ENCODE results near the gene LRP6. TPM values are rescaled to one million over a fixed set of nuclear protein-coding genes. Genes with fewer than 3 reads are reported as not detected.

Gene LRP6
- total RNA-seq, 1 experiment from 2014 or later = 62.4 TPM

GRCh38 chr12:12086362-12086761, 180.5 kb downstream of the LRP6 start:
- Mint-ChIP-seq H3K4me1 (peaks cover 28 to 29% of the 10 kb centered on the region in 2 experiments), H3K9me3 (no peaks in the 10 kb centered on the region), H3K27ac (peak overlapping the region in 1 of 3 experiments; percentile 21; a peak in 1 of 7 replicates), H3K4me3 (no peak overlapping the region), H3K27me3 (ENCODE audit: low read depth) (no peaks in the 10 kb centered on the region), H3K36me3 (ENCODE audit: insufficient read depth in 1 of 3, low read depth in 3 of 3) (peaks cover 0 to 2% (median 0%) of the 10 kb centered on the region in 3 experiments; a peak in 1 of 7 replicates)
- H2AK5ac ChIP-seq (ENCODE audit: insufficient read length, low read length) = no peak overlapping the region
- no peak overlapping the region for H3T11ph ChIP-seq (ENCODE audit: low read length)
- H3K23me2 ChIP-seq (ENCODE audit: insufficient read length, low read depth, low read length, poor library complexity, severe bottlenecking) = no peaks in the 10 kb centered on the region
- H2BK5ac ChIP-seq (ENCODE audit: insufficient read length, low read length) = no peak overlapping the region
- H4K5ac ChIP-seq (ENCODE audit: insufficient read length, low read depth, low read length) = no peak overlapping the region
- H3K56ac ChIP-seq (ENCODE audit: insufficient read length, low read depth, low read length) = no peak overlapping the region
- peak; percentile 22 for DNase-seq
- no peak overlapping the region for H3K18ac ChIP-seq (ENCODE audit: insufficient read length, low read depth, low read length)
- H2BK15ac ChIP-seq (ENCODE audit: low read depth, low read length) = no peak overlapping the region
- TF ChIP-seq CTCF (conservative IDR thresholded peaks at IDR 0.05) = no peak
- H4K91ac ChIP-seq (ENCODE audit: insufficient read length, low read depth, low read length) = no peak overlapping the region
- H3K4me2 ChIP-seq (ENCODE audit: insufficient read depth, insufficient read length, low read length) = peak overlapping the region; percentile 3
- H3K4ac ChIP-seq (ENCODE audit: low read depth, low read length) = no peak overlapping the region
- H2BK12ac ChIP-seq (ENCODE audit: insufficient read length, low read depth, low read length) = no peak overlapping the region
- no peak overlapping the region for H2AFZ ChIP-seq (ENCODE audit: low read length)
- no peak overlapping the region for H2BK120ac ChIP-seq (ENCODE audit: low read depth, low read length, poor library complexity, severe bottlenecking)
- no CpG with 5 or more reads among the region's 5 CpGs for WGBS (ENCODE audit: extremely low coverage, insufficient read length, low lambda C conversion rate)
- H2BK20ac ChIP-seq (ENCODE audit: low read depth, low read length, poor library complexity, severe bottlenecking) = no peak overlapping the region
- H3K79me2 ChIP-seq (ENCODE audit: insufficient read depth, low read length) = no peaks in the 10 kb centered on the region
- H3K79me1 ChIP-seq (ENCODE audit: insufficient read depth, low read depth, low read length, poor library complexity, severe bottlenecking) = no peaks in the 10 kb centered on the region
- no peak overlapping the region for H3K27ac ChIP-seq (ENCODE audit: insufficient read length, low read depth, low read length)
- H3K27me3 ChIP-seq (ENCODE audit: insufficient read depth, low read length) = no peaks in the 10 kb centered on the region
- no peaks in the 10 kb centered on the region for H4K20me1 ChIP-seq (ENCODE audit: control insufficient read depth, insufficient read depth, insufficient read length)
- H4K8ac ChIP-seq (replicated peaks; ENCODE audit: insufficient read length, low read depth, low read length) = no peak overlapping the region
- H3K4me1 ChIP-seq (ENCODE audit: insufficient read depth, low read length) = peaks cover 10% of the 10 kb centered on the region; the same call in 1 of the 2 replicates
- no peak overlapping the region for H3K23ac ChIP-seq (ENCODE audit: insufficient read length, low read depth, low read length)
- no peaks in the 10 kb centered on the region for H3K9me3 ChIP-seq (ENCODE audit: control insufficient read depth, low read depth, low read length)
- no peak overlapping the region for H3K9ac ChIP-seq (ENCODE audit: extremely low read depth, insufficient read length, low read length)
- no peak overlapping the region for H3K14ac ChIP-seq (ENCODE audit: insufficient read depth, low read length)
